GM13976 (cell line): ENCODE measurements around the gene RET.
"Not testable (repeated sequence)": the region's sequence is repeated elsewhere in the genome, so short reads cannot be mapped to it uniquely, and the experiment has no call there.

Experiments
- DNase-seq: peaks from one replicate; pipeline ENCODE4 v3.0.0; 2012; ENCODE audit warnings: low spot score
- CTCF ChIP-seq: IDR thresholded peaks from 2 replicates; pipeline ENCODE4 v1.5.1; 2012; ENCODE audit warnings: borderline replicate concordance, mild to moderate bottlenecking; ENCODE audit not compliant: insufficient read depth; ENCODE audit errors: extremely low read depth, missing control alignments, control extremely low read depth
- in situ Hi-C: fragments of 300-500 bp; cut with MboI; formaldehyde crosslinking; loops from one replicate; pipeline ENCODE4 v1.12.0; 2022; ENCODE audit warnings: low sequenced_read_pairs, mixed read lengths, inconsistent platforms; ENCODE audit not compliant: unreplicated experiment

RET gene

DNA sequence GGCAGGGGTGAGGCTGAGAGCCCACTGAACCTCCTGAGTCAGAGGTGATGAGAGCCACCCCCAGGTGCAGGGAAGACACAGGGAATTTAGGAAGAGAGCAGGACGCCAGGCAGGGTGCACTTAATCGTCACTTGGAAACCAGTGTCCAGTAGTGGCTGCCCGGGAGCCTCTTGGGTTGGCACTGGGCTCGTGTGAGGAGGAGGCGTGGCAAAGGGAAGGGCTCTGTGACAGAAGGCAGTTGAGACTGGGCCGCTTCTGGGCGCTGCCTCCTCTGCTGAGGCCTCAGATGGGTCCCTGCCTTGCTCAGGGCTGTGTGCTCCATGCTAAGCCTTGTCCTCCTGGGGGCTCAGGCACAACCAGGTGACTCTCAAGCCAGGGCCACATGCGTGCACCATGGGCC is 13.3 kb downstream of the RET start:
- no peak for DNase-seq
- TF ChIP-seq CTCF: no peak
- in situ Hi-C loops: no loop called here

- no peak for TF ChIP-seq CTCF
- DNase-seq: no peak
- in situ Hi-C loops: no loop called here
These were observed 13.8 kb downstream of the RET start for GRCh38 chr10:43090664-43091063.

- no peak for DNase-seq
- in situ Hi-C loops: no loop called here
- no peak for TF ChIP-seq CTCF
These were observed 15.0 kb downstream of the RET start for GRCh38 chr10:43091846-43092245.

DNA sequence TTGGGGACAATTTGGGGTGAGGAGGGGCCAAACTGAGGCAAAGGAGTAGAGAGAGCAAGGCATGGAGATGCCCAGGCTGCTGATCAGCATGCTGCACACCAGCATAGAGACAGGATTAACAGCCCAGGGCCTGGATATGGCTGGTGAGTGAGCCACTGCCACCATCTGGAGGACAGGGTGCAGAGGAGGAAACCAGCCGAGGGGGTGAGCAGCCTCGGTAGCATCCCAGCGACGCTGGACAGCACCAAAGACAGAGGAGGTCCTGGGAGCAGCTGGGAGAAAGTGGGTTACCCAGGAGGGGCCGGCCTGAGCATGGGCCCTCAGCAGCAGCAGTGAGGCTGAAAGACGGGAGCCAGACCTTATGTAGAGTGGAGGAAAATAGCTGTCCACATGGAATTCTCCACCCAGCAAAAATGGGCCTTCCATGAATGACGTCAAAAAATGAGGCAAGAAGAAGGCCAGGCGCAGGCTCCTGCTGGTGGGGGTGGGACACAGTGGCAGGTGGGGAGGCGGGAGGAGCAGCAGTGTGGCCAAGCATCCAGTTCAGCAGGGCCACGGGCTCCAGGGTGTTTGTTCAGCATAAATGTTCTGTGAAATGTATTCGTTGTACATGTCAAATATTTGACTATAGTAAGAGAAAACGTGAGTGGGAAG is 16.7 kb downstream of the RET start:
- TF ChIP-seq CTCF: no peak
- DNase-seq: no peak
- in situ Hi-C loops: no loop called here

GRCh38 chr10:43094085-43094484 is 17.2 kb downstream of the RET start:
- in situ Hi-C loops: no loop called here
- no peak for DNase-seq
- TF ChIP-seq CTCF: no peak

DNA sequence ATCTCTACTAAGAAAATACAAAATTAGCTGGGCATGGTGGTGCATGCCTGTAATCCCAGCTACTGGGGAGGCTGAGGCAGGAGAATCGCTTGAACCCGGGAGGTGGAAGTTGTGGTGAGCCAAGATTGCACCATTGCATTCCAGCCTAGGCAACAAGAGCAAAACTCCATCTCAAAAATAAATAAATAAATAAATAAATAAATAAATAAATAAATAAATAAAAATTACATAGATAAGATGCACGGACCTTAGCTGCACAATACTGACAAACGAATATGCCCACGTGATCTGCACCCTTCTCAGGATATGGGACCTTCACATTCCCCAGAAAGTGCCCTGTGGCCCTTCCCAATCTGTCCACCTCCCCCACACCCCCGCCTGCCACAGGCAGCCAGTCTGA is 22.5 kb downstream of the RET start:
- in situ Hi-C loops, DNase-seq: not testable (repeated sequence)

GRCh38 chr10:43099928-43100327 is 23.1 kb downstream of the RET start:
- TF ChIP-seq CTCF: no peak
- DNase-seq: no peak
- in situ Hi-C loops: no loop called here
